ENCODE results near the gene SULT2B1.
A peak's percentile ranks its signal among the peaks of the same experiment; 100 is the strongest.

Gene SULT2B1

DNA sequence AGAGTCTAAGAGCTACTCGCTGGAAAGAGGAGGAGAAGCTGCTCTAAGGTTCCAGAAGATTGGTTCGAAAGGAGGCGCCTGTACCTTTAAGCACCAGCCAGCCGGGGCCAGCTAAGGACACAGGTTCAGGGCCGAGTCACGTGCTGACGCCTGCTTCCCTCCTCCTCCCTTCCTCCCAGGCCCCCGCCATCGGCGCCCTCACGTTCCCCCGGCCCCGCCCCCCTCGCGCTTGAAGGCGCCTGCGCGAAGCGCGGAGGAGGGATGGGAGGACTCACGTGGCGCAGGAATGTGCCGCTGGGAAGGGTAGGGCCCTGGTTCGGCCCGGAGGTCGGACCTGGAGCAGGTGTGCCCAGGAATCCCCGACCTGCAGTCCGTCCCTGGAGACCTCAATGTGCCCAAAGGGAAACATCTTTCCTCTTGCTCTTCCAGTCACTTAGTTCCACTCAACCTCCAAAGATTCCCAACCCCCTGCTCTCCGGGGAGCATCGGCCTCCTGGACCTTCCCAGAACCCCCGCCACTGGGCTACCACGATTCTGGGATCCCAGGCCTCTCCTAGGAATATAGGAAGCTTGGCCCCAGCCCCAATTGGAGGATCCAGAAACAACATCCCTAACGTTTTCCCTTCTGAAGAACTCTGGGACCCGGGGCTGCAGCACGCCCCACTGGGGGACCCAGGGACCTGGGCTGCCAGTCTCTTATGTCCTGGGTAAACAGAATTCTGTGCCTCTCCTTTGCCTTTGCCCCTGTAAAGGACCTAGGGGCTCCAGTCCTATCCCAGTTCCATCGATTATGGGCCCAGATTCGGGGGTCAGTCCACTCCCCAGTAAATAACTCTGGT is 82.7 kb downstream of the SULT2B1 start:
- DNase-seq (ENCODE audit: low read depth in 2 of 2) = peak; percentile 78 to 90

DNA sequence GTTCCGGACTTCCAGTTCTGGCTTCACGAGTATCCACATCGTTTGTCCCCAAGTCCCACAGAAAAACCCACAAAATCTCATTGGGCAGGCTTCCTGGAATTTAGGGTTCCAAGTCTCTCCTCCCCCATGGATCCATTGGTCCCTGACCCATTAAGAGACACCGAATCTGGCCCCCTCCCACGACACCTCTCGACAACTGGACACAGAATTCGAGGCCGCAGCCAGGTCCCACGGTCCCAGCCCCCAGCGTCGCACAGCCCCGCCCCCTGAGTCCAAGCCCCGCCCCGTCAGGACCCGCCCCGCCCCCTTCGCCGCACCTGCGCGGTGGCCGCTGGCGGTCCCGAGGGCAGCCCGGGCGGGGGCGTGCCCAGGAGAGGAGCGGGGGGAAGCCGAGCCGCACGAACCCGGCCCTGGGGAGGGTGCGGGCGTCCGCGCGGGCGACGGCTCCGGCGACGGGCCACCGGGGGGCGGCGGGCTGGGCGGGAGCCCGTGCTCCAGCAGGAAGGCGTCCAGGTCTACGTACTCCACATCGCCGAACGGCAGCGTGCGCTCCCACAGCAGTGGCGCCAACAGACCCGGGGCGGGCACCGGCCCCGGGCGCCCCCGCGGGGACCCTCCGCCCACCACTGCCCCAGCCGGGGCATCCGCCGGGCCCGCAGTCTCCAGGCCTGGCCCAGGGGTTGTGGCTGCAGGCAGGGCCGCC is 83.4 kb downstream of the SULT2B1 start:
- peak; percentile 42 to 59 for DNase-seq (ENCODE audit: low read depth in 2 of 2)

DNA sequence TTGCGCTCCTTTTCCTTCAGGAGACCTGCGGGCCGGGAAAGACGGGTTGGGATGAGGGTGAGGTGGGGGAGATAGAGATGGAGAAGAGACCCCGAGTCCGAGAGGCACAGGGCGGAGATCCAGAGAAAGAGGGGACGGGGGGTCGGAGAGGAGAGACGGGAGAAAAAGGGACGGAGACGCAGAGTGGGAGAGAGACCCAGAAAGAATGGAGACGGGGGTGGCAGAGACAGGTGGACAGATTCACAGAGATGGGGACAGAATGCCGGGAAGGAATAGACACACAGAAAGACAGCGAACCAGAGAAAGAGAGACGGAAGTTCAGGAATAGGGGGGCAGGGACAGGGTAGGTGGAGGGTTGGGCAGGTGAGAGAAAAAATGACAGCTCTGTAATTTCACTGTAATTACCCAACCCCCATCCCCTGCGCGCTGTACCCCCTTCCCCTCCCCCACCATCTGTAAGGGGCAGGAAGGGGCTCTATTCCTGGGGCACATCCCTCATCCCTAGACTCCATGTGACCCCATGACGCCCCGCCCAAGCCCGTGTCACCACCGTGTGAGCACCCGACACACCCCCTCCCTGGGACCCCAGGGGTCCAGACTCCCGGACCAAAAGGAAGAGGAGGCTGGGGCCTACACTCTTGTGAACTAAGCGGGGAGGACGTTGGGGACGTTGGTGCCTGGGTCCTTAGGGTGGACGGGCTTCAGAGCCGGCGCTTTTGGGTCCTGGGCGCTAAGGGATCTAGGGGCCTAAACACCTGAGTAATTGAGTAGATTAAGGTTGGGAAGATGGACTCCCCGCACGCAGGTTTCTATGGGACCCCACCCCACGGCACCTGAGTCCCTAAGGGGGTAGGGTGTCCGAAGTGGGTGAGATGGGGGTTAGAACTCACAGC is 84.2 kb downstream of the SULT2B1 start:
- DNase-seq (ENCODE audit: low read depth in 2 of 2) = no peak

DNA sequence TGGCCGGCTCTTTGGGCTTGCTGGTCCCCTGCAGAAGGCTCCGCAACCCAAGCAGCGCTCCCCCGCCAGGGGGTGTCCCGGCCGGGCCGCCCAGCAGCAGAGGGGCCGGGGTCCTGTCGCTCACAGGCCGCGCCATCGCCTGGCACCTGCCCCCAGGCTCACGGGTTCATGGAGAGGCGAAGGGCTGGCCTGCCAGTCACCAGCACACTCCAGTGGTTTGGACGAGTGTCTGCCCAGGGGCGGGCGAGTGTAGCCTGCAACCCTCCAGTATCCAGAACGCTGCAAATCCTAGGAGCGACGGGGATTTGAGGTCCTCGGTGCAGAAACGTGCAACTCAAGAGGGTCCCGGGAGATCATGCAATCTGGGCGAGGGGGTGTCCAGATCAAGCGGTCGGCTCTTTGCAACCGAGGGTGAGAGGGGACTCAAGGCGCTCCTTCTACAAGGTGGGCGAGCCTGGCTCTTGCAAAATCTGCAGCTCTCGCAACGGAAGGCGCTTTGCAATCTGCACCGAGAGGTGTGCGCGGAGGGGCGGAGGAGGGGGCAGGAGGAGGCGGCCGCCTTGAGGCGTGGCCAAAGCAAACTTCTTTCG is 85.0 kb downstream of the SULT2B1 start, which contains the start of gene DBP:
DBP (minus strand) TSS at position 521 of the 590 bp plus-strand sequence; CDS start at position 136, 385 bp downstream.
- DNase-seq (ENCODE audit: low read depth in 2 of 2) = no peak

DNA sequence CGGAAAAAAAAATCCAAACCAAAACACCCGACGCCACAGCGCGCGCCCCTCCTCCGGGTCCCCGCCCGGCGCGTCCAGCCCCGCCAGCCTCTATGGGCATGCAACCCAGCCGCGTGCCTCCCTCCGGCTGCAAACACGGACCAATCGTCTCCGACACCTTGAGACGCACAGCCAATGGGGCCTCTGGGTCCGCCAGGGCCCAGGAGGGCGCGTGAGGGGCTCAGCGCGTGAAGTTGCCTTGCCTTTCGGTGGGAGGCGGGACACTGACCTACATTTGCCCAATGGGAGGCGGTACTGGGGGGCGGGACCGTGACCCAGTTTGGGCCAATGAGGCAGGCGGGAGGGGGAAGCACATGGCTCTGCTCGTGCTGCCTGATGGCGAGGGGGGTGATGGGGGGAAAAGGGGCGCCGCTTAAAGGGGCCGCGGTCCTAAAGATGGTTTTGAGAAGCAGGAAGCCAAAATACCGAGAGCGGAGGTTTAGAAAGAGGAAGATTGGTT is 85.5 kb downstream of the SULT2B1 start:
- peak; percentile 98 to 100 for DNase-seq (ENCODE audit: low read depth in 2 of 2)

DNA sequence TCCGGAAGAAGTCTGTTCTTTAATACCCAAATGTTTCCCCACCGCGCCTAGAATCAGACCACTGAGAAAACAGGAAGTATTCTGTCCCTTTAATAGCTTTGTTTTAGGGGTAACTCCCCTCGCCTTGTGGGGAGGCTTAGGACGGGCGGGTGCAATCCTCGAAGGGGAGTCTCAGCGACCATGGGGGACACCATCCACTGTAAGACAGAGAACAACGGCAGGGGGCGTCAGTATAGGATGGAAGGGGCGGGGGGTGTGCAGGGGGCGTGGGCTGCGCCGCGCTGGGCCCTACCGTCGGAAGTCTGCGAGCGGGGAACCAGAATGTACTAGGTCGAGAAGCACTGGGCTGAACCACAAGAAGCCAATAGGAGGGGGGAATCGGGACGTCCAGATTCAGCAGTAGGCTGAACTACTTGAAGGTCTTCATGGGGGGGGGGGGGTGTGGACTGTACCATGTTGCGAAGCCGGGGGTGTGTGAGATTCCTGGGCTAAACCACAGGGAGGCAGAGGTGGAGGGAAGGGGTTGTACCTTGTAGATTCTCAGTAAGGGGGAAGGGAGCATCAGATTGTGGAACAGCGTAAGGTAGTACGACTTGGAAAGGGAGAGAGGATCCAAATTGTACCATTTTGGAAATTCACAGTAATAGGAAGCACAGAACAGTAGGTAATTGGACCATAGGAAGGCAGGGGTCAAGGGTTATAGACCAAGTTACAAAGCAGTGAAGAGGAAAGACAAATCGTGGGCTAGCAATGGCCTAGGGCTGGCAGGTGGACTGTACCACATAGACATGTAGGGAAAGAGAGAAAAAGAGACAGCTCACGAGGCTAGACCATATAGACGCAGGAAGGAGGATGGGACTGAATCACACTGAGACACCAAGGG is 86.2 kb downstream of the SULT2B1 start:
- peak in 1 of 2 donors; percentile 78 for DNase-seq (ENCODE audit: low read depth in 2 of 2)

DNA sequence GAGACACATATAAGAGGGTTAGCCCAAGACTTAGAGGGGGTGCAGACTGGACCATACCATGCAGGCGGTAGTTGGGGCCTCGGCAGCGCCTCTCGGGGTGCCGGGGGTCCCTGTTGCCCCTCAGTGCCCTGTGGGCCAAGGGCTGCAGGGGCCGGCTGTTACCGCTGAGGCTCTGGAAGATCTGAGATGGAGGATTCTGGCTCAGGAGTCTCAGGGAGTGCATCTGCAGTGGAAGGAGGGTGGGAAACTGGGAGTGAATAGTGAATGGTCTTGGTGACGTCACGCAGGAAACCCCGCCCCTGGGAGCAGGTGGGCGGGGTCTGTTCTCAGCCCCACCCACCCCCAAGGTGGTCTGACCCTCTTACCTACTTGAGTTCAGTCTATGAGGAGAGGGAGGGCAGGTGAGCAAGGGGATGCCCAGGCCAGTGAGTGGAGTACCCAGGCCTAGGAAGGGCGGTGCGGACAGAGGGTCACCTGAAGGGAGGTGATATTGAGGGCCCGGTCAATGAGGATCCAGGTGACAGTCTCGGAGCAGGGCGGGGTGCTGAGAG is 86.9 kb downstream of the SULT2B1 start:
- DNase-seq (ENCODE audit: low read depth in 2 of 2) = no peak

DNA sequence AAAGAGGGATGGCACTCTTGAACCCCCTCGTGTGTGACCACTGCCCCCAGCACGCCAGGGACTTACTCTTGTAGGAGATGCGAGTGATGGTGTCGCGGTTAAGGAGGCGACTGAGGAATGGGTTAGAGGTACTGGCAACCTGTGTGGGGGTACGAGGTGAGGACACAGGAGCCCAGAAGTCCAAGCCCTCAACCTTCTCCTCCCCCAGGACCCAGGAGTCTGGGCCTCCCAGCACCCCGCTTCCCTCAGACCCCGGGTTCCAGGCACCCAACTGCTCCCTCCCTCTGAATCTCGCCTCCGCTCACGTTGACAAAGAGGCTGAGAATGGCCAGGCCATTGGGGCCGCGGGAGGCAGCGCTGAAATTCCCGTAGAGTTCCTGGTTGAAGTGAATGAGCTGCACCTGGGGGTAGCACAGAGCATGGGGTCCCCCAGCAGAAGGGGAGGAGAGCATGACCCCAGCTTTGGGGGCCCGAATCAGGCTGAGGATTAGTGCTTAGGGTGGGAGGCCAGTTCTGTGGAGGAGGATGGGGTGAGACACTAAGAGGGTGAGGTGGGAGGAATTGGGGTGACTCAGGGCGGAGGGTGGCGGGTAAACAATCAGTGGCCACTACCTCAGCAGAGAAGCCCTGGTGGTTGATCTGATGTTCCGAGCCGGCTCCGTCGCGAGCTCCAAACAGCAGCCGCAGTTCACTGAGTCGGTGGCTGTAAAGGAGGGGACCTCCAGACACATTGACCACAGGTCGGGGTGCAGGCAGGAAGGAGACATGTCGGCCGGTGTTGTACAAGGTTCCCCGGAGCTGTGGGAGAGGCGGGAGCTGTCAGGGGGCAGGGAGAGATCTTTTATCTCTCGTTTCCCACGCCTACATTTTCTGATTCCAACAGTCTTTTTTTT is 87.8 kb downstream of the SULT2B1 start:
- DNase-seq (ENCODE audit: low read depth in 2 of 2) = no peak

DNA sequence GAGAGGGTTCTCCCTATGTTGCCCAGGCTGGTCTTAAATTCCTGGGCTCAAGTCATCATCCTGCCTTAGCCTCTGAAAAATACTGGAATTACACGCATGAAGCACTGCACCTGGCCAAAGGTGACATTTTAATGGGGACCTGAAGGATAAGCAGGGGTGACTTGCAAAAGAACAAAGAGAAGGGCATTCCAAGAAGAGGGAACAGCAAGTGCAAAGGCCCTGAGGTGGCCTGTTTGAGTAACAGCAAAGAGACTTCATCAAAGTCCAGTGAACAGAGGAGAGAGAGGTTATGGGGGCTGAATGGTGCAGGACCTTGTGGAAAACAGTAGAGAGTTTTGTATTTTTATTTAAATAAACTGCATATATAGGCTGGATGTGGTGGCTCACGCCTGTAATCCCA is 89.9 kb downstream of the SULT2B1 start:
- no peak for DNase-seq (ENCODE audit: low read depth in 2 of 2)

DNA sequence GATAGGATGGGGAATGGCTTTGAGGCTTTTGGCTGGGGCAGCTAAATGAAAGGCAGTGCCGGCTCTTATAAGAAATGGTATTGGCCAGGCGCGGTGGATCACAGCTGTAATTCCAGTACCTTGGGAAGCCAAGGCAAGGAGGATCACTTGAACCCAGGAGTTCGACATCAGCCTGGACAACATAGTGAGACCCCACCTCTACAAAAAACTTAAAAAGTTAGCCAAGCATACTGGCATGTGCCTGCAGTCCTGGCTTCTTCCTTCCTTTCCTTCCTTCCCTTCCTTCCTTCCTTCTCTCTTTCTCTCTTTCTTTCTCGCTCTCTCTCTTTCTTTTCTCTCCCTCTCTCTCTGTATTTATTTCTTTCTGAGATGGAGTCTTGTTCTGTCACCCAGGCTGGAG is 90.9 kb downstream of the SULT2B1 start:
- no peak for DNase-seq (ENCODE audit: low read depth in 2 of 2)

DNA sequence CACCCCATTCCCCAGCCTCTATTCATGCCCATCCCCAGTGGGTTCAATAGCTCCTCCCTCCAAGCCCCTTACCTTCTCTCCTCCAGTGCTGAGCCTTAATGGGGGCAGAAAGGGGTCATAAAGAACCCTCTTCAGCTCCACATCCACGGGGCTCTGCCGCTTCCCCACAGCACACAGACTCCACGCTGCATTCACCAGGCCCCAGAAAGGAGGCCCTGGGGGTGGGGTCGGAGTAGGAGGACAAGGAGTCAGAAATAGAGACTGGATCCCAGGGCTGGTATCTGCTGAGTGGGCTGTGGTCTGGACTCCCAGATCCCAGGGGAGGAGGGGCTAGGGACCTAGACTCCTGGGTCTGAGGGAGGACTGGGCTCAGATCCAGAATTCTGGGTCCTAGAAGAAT is 92.4 kb downstream of the SULT2B1 start:
- DNase-seq (ENCODE audit: low read depth in 2 of 2) = no peak

DNA sequence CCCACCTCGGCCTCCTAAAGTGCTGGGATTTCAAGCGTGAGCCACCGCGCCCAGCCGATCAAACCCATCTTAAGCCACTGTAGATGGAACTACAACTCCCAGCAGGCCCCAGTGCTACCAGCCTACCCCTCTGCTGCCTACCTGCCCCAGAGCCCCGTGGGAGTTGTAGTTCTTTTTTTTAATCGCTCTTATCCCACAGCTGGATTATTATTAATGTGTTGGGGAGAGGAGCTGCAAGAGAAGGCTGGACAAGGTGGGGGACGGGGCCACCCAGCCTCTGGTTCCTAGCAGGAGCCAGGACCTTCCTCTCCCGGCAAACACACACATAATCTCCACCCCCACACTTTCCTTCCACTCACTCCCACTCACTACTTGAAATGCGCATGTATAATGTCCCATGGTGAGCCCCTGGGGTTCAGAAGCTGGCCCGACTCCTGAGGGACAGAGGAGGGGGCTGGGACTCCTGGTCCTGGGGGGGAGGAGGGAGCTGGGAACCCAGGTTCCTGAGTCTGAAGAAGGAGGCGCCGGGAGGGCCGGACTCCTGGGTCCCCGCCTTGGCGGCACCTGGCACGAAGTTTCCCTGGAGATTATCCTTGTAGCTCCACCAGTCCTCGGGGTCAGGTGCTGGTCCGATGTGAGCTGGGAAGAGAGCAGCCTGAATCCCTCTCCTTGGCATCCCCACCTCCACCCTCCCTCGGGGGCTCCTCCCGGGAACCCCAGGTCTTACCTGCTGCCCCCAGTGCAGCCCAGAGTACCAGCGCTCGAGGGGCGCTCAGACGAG is 93.1 kb downstream of the SULT2B1 start:
- DNase-seq (ENCODE audit: low read depth in 2 of 2) = peak in 1 of 2 donors; percentile 45

DNA sequence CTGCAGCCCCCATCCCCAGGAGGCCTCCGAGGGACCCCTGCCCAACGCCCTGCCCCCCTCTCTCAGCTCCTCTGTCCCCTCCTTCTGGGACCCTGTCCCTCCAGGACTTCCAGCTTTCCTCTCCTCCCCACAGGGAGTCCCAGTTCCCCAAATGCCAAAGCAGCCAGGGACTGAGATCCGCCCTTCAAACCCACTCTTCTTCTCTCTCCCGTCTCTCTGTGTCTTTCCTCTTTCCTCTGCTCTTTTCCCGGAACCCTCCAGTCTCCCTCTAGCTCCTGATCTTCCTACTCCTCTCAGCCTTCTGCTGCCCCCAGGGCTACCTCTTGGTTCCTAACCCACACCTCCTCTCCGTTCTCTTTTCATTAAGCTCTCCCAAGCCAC is 93.6 kb downstream of the SULT2B1 start:
- no peak for DNase-seq (ENCODE audit: low read depth in 2 of 2)

DNA sequence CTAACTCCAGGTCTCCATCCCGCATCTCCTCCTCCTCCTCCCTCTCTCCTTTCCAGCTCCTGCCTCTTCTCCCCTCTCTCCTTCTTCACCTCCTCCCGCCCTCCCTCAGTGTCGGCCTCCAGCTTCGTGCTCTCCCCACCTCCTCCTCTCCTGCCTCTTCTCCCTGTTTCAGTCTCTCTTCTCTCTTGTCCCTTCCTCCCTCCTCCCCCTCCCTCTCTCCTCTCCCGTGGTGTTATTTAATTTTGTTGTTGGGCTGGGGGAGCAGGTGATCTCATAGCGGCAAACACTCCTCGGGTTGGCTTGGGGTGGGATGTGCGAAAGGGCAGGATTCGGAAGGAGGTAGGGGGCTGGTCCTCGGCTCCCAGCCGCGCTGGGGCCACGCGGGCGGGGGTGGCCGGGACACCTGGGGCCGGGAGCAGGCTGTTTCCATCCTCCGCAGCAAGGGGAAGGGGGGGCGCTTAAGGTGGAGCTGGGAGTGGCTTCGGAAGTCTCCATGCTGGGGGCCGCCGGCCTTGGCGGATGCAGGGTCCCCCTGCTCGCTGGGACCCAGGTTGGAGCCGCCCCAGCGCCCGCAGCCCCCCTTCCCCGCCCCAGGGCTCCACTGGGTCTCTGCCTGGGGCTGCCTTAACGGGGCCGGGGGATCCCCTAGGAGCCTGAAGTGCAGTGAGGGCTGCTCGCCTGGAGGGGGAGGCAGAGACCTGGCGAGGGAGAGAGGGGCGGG is 94.2 kb downstream of the SULT2B1 start, which contains the start of gene CA11:
CA11 (minus strand) TSS at position 187 of the 721 bp plus-strand sequence. CDS start 555 bp downstream, outside the sequence.
- DNase-seq (ENCODE audit: low read depth in 2 of 2) = peak; percentile 81

DNA sequence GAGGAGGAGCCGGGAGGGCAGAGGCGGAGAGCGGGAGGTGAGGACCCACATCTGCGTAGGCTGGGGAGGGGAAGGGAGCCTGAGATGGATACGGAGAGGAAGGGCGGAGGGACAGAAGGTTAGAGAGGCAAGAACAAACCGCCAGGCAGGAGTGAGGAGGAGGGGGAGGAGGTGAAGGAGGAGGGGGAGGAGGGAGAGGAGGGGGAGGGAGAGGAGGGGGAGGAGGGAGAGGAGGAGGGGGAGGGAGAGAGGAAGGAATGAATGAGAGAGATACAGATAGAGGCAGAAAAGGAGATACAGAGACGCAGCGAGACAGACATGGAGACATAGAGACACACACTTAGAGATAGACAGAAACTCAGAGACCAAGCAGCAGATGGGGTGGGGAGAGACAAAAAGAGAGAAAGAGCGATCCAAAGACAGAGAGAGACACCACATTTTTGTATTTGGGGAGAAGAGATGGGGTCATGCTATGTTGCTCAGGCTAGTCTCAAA is 94.8 kb downstream of the SULT2B1 start:
- no peak for DNase-seq (ENCODE audit: low read depth in 2 of 2)

DNA sequence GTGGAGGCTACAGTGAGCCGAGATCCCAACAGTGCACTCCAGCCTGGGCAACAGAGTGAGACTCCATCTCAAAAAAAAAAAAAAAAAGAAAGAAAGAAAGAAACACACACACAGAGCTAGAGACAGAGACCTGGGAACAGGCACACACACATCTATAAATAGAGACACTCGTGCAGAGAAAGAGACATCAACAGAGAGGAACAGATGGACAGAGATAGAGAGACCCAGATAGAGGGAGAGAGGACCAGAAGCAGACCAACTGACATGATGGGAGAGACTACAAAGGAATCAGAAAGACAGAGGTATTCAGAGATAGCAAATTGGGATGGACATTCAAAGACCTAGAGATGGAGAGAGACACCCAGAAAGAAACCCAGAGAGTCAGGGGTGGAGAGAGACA is 96.2 kb downstream of the SULT2B1 start:
- DNase-seq (ENCODE audit: low read depth in 2 of 2) = no peak
